GM21390 (cell line): ENCODE measurements around the gene TOPAZ1.
"Not testable (repeated sequence)": the region's sequence is repeated elsewhere in the genome, so short reads cannot be mapped to it uniquely, and the experiment has no call there.

ENCODE experiments used
- ATAC-seq: cut with Tn5 transposase; IDR thresholded peaks from one replicate; pipeline ENCODE4 v1.9.1; 2021; ENCODE audit not compliant: unreplicated experiment

Gene TOPAZ1

DNA sequence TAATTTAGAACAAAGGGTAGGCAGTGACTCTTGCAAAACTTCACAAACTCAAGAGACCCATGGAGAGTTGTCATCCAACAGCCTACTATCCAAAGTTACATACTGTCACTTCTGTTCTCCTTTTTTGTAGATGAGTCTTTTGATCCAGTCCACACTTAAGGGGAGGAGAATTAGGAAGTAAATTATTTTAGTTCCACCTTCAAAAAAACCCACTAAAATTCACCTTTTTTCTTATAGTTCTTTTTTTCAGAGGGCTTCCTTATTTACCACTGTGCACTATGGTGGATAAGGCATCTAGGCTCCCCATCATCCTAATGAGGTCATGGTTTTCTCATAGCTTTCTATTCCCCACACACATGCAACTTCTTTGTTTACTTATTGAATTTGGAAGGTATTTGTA lies 88.3 kb downstream of the TOPAZ1 start:
- ATAC-seq, result no peak

DNA sequence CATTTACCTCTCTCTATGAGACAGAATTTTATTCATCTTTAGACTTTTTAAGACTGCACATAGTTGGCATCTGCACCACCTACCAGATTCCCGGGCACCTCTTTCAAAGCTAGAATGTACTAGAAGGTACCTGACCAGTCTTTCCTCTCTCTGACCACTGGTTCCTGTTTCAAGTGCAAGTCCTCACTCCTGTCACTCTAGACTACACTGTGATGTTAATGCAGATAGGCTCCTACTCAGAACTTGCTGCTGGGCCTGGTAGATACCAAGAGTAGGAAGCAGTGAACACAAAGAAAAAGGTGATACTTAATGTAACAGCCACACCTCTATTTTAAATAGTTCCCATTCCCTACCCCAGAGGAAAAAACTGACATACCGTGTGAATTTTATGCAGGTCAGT lies 88.8 kb downstream of the TOPAZ1 start:
- no peak for ATAC-seq

DNA sequence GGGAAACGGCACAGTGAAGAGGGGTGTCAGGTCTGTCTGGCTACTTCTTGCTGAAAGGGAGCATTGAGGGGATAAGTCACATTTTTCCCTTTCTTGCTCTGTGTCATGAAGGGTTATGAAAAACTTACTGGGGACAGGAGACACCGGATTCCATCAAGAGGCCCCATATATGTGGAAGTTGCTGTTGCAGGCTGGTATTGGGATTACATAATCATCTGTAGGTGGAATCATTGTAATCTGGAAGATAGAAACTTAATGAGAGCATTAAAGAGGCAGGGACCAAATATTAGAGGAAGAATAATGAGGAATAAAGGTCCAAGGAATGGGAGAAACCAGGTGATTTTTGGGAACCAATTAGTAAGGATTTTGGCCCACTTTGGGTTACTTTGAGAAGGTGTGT lies 92.6 kb downstream of the TOPAZ1 start:
- no peak for ATAC-seq

DNA sequence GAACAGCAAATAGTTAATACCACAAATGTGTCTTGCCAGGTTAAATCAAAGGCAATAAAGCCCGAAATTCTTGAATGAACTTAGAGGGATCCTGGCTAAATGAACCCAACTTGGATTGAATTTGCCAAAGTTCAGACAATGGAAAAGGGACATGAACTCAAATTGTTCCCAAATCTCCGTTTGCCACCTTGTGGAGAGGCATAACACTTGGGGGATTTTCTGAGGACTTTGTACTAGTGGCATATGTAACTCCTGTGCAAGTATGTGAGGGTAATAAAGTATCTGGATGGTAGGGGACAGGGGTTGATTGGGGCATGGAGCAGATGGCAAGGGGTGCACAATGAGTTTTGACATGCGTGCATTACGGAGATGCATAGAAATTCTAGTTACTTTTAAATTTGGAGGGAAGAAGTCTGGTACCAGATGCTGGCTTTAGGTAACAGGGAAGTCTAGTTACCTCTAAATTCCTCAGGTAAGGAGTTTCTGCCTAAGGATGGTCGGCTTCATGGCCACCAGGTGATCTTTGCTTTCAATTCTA lies 95.6 kb downstream of the TOPAZ1 start:
- ATAC-seq, result no peak

DNA sequence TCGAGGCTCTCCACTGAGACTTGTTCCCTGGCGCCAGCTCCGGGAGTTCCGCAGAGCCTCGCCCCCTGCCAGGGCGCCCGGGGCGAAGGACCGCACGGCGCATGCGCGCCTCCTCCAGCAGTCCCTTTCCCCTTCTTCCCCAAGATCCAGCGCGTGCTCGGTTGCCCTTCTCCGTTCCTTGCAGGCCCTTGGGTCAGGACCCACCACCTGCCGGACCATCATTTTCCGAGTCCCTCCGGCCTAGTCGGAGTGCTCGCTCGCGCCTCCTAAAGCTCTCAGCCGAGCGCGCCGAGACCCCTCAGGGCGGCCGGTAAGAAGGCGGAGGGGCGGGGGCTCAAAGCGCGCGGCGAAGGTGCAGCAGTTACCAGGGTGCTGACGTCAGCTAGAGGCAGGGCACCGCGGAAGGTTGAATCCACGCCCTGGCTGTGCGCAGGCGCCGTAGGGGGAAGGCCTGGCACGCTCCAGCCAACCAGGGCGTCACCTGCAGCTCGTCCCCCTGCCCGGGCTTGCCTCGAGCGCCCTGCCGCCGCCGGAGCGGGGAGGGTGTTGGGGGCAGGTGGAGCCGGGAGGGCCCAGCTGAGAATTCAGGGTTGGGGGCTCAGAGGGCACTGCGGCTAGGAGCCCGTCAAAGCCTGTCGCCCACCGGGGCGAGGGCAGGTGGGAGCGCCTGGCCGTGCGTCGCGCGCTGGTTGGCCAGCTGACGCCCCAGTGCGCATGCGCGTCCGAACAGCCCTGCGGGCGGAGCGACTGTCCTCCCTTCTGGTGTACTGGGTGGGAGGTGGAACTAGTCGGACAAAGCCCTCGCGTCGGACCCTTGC lies 96.5 kb downstream of the TOPAZ1 start, which contains the start of gene TCAIM:
TSS of gene TCAIM (plus strand) at position 757 of the 818 bp plus-strand sequence. CDS start 16,017 bp downstream, outside the sequence.
- ATAC-seq, result peak; percentile 91

DNA sequence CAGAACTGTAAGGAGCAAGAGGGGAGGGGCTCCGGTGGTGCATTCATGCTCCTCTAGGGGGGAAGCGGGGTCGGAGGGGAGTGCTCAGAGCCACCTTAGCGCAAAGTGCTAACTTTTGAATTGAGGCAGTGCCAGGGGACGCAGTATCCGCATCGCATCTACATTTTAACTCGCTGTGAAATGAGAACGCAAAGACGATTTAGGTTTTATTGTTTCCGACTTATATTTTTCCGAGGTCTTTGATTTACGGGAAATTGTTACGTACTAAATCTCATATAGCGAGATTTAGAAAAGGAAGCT lies 97.1 kb downstream of the TOPAZ1 start:
- ATAC-seq, result no peak

DNA sequence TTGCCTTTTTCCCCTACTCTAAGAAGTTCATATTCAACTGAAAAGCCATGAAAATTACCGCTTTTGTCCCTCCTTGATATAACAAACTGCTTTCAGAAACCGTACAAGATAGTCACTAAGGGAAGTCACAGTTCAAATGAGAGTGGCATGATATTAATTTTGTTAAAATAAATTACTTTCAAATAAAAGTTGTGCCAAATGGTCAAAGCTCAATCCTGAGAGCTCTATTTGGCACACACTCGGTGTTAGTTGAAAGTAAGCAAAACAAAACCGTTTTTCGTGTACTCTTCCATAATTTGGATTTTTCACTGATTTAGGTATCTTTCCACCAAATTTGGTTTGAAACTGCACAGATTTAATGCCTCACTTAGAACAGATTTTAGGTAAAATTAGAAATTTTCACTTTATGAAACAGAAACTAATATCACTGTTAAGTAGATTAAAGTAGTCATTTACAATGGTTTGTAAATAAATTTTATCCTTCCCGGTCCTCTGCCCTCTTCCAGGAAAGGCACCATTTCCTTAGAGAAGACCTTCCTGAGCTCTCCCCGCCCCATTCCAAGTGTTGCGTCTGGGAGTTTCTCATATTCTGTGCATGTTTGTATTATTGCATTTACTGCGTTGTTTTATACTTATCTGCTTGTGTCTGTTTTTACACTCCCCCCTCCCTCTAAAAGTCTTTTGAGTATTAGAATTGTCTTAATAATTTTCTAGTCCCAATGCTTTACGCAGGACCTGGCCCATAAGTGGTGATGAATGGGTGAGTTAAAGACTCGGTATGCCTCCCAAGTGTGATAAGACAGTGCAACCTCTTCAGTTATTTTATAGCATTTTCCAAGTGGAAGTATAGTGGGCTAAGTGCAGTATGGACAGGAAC lies 97.7 kb downstream of the TOPAZ1 start:
- no peak for ATAC-seq

DNA sequence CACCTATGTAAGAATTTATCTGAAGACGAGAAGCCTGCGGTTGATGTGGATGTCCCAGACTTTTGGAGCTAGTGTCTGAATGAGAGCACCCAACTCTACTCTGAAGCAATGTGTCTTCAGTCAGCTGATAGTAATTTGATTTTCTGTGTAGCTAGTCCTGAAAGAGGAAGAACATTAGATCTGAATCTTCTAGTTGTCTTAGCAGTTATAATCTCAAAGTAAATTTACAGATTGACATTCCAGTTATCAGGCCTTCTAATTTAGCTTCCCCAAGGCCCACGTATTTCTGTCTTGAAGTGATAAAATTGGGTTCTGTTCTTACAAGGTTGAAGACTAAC lies 98.3 kb downstream of the TOPAZ1 start:
- no peak for ATAC-seq

DNA sequence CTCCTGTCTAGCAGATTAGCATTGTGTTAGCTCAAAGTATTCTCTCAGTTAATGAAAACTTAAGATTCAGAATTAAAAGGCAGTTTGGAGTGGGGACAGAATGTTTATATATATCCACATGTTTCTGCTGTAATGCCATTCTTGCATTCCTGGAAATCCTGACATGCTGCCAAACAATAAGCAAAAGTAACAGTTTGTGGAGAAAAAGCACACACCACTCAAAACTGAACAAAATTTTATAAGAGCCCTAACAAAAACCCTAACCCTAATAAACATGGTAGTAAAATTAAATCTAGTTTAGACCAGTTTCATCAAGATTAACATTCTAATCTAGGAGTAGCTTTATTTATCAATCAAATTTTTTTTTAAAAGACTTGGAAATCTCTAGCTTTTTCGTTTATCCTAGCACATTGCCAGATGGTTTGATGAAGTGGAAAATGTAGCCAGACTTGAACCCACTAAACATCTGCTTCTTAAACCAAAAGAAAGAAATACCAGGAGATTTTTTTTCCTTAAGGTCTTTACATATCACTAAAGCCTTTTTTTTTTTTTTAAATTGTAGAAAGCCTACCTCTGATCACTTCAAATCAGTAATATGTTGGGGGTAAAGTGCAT lies 100.6 kb downstream of the TOPAZ1 start:
- ATAC-seq, result no peak

DNA sequence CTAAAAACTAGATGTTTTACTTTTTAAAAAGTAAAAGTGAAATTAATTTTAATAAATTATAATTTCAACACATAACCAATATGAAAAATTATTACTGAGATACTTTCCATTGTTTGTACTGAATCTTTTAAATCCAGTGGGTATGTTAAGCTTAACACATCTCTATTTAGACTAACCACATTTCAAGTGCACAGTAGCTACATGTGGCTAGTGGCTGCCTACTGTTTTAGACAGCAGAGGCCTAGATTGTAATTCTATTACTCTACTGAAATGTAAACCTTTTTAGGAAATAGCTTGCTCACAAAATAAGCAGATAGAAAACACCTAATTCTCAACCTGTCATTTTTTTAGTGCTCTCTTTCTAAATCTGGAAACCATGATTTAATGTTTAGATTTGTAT lies 101.7 kb downstream of the TOPAZ1 start:
- no peak for ATAC-seq

DNA sequence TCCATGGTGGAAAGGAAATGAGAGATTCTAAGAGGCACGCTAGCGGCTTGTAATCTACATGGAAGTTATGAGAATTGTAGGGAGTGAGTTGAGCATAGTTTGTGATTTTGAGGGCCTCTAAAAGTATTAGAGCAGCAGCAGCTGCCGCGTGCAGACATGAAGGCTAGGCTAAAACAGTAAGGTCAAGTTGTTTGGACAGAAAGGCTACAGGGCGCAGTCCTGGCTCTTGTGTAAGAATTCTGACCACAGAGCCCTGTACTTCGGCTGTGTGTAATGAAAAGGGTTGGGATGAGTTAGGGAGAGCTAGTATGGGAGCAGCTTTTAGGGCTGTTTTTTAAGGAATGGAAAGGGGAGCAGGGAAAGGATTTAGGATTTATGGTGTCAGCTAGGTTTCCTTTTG lies 104.9 kb downstream of the TOPAZ1 start:
- ATAC-seq, result not testable (repeated sequence)

DNA sequence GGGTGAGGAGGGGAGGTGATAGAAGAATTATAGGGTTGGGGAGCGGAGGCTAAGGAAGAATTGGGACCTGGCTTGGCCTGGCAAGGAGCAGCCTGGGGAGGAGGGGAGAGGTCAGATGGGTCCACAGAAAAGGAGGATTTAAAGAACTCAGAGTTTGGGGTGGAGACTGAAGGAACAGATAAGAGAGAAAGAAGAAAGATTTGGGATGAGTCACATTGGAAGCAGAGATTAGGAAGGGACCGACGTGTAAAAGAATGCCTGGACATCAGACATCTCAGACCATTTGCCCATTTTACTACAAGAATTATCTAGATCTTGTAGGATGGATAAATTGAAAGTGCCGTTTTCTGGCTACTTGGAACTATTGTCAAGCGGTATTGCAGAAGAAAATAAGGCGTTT lies 107.3 kb downstream of the TOPAZ1 start:
- no peak for ATAC-seq

DNA sequence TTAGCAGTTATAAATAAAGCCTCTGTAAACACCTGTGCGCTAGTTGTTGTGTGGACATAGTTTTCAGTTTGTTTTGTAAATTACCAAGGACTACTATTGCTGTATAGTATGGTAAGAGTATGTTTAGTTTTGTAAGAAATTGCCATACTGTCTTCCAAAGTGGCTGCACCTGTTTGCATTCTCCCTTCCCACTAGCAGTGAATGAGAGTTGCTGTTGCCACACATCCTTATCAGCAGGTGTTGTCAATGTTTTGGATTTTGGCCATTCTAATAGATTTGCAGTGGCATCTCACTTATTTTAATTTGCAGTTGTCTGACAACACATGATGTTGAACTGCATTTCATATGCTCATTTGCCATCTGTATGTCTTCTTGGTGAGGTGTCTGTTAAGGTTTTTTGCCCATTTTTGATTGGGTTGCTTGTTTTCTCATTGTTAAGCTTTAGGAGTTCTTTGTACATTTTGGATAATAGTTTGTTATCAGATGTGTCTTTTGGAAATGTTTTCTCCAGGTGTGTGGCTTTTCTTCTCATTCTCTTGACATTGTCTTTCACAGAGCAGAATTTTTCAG lies 111.8 kb downstream of the TOPAZ1 start:
- ATAC-seq, result no peak

DNA sequence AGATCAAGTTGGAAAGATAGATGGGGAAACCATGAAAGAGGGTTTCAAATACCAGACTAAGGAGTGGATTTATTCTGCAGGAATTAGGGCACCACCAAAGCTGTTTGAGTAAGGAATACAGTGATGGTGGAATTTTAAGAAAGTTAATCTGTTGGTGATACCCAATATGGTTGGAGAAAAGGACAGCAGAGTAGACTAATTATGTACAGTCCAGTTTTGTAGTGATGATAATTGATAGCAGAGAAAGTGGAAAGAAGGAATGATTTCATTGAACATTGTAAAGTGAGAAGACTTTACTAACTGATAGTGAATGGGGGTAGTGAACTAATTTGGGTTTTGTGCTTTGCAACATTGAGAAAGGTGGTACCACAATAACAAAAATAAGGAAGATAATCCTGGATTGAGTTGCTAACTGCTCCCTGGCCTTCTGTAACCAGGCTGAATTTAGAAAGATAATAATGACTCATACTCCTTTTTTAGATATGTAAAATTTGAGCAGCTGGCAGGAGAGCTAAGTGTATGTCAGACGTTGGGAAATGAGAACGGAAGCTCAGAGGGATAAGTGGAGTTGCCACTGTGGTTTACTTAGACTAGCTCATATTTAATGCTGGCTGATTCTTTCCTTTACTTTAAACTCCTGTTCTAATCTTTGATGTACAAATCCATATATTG lies 113.8 kb downstream of the TOPAZ1 start:
- no peak for ATAC-seq

DNA sequence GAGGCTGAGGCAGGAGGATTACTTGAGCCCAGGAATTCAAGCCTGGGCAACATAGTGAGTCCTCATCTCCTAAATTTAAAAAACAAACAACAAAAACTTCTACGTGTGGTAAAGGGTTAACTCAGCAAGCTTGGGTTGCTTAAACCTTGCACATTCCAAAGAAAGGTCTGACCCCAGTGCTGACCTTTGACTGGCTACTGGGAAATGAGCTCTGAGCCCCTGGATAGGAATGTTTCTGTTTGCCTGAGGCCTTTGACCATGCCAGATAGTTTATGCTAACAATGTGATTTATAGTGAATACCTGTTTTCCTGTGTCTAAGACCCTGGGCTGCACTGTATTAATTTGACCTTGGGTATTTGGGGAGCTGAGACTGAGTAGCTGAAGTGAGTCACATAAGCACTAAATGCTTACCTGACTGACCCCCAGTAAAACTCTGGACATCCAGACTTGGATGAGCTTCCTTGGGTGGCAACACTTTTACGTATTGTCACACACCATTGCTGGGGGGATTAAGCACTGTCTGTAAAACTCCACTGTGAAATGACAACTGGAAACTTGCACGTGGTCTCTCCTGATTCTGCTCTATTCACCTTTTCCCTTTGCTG lies 117.6 kb downstream of the TOPAZ1 start:
- ATAC-seq, result no peak

DNA sequence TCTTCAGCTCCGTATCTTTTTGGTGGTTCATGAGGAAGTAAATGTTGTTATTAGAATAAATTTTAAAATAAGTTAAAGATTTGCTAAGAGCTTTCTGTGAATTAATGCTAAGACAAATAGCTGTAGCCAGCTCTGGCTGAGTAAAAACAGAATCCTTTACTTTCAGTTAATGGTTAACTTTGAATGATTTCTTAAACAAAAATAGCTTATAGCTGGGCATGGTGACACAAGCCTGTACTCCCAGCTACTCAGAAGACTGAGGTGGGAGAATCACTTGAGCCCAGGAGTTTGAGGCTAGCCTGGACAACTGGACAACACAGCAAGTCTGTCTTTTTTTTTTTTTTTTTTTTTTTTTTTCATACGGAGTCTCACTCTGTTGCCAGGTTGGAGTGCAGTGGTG lies 121.9 kb downstream of the TOPAZ1 start:
- ATAC-seq, result no peak

DNA sequence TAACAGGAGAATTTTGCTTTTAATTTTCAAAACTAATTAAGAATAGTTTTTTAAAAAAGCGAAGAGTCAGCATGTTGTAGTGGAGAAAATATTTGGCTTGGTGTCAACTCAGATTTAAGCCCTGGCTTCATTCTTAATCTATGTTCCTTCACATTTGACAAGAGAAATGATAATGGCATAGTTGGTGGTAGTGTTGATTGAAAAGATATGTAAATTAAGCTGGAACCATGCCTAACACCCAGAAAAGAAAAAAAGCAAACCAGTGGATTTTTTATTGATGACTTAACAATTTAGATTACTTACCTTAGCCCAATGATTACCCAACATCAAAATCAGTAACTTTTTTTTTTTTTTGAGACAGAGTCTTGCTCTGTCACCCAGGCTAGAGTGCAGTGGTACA lies 124.3 kb downstream of the TOPAZ1 start:
- no peak for ATAC-seq

DNA sequence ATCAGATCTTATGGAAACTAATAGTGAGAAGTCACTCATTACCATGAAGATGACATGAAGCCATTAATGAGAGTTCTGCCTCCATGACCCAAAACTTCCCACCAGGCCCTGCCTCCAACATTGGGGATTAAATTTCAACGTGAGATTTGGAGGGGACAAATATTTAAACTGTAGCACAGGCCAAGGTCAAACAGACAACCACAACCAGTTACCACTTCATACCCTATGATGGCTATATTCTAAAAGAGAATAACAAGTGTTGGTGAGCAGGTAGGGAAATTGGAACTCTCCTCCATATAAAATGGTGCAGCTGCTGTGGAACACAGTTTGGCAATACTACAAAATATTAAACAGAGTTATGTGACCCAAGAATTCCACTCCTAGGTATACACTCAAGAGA lies 133.8 kb downstream of the TOPAZ1 start:
- ATAC-seq, result no peak
